Measurements from ENCODE around the gene KLK13. TPM values are rescaled to one million over a fixed set of nuclear protein-coding genes. Genes with fewer than 3 reads are reported as not detected.

KLK13 gene
- total and polyA plus RNA-seq, 4 experiments from 2014 or later: not detected

DNA sequence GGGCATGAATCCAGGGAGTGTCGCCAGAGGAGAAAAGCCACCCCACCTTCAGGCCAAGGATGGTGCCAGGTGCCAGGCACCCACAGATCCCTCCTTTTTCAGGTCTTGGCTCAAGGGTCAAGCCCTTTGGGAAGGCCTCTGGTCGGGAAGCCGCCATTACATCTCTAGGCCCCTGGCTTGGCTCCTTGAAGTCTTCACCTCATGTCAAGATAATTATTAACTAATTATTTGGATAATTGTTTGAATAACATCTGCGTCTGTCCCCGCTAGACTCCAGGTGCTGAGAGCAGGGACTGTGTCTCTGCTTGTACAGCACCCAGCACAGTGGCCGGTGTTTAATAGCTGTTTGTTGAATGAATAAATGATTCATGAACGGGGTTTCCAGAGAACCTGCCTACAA lies 1.2 kb downstream of the KLK13 start:
- Histone ChIP-seq H3K9me3 (ENCODE audit: control insufficient read depth in 1 of 2, low read length in 2 of 2) (no peaks in the 10 kb centered on the region), H3K27me3 (ENCODE audit: insufficient read depth, low read length) (peaks cover 13% of the 10 kb centered on the region), H3K27ac (ENCODE audit: low read depth, low read length) (no peak overlapping the region), H3K4me3 (ENCODE audit: low read length in 2 of 2) (no peak overlapping the region), H3K36me3 (ENCODE audit: insufficient read depth, low read length) (no peaks in the 10 kb centered on the region), H3K4me1 (ENCODE audit: insufficient read depth, low read length) (peaks cover 3% of the 10 kb centered on the region)
- ChIA-PET POLR2A (ENCODE audit: partially characterized antibody) (no interaction called here), CTCF (ENCODE audit: partially characterized antibody) (no interaction called here)
- Mint-ChIP-seq H3K27me3 (peaks cover 40 to 43% of the 10 kb centered on the region in 2 donors), H3K4me3 (peak overlapping the region in 2 of 8 donors; percentile 9 to 54), H3K36me3 (no peaks in the 10 kb centered on the region), H3K9me3 (peaks cover 0 to 5% (median 0%) of the 10 kb centered on the region in 8 donors), H3K27ac (no peak overlapping the region), H3K4me1 (peaks cover 0 to 6% (median 3%) of the 10 kb centered on the region in 4 donors)
- intact Hi-C loops (cut with micrococcal nuclease): no loop called here
- no peak for DNase-seq

DNA sequence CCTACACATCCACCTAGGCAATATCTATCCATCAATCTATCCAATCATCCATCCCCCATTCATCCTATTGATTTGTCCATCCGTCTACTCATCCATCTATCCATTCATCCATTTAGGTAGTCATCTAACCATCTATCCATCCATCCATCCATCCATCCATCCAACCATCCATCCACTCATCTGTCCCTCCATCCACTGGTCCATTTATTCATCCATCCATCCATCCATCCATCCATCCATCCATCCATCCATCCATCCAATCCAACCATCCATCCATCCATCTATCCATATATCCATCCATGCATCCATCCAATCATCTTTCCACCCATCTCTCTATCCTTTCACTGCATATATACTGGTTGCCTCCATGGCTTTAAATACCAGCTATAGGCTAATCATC lies 3.9 kb downstream of the KLK13 start:
- POLR2A ChIA-PET (ENCODE audit: partially characterized antibody): no interaction called here
- Histone ChIP-seq H3K9me3 (ENCODE audit: control insufficient read depth in 1 of 2, low read length in 2 of 2) (no peaks in the 10 kb centered on the region), H3K27ac (ENCODE audit: low read depth, low read length) (no peak overlapping the region), H3K4me1 (ENCODE audit: insufficient read depth, low read length) (peaks cover 3% of the 10 kb centered on the region), H3K4me3 (ENCODE audit: low read length in 2 of 2) (no peak overlapping the region), H3K27me3 (ENCODE audit: insufficient read depth, low read length) (peaks cover 13% of the 10 kb centered on the region), H3K36me3 (ENCODE audit: insufficient read depth, low read length) (no peaks in the 10 kb centered on the region)
- peaks cover 29 to 37% of the 10 kb centered on the region in 2 donors for H3K27me3 Mint-ChIP-seq
- peak overlapping the region in 1 of 8 donors; percentile 26 for H3K4me3 Mint-ChIP-seq
- peaks cover 0 to 5% (median 3%) of the 10 kb centered on the region in 4 donors for H3K4me1 Mint-ChIP-seq
- H3K9me3 Mint-ChIP-seq: peaks cover 0 to 5% (median 0%) of the 10 kb centered on the region in 8 donors
- CTCF ChIA-PET (ENCODE audit: partially characterized antibody): no interaction called here
- no peaks in the 10 kb centered on the region for H3K36me3 Mint-ChIP-seq
- no peak overlapping the region for H3K27ac Mint-ChIP-seq
- intact Hi-C loops (cut with micrococcal nuclease): no loop called here
- DNase-seq: no peak

DNA sequence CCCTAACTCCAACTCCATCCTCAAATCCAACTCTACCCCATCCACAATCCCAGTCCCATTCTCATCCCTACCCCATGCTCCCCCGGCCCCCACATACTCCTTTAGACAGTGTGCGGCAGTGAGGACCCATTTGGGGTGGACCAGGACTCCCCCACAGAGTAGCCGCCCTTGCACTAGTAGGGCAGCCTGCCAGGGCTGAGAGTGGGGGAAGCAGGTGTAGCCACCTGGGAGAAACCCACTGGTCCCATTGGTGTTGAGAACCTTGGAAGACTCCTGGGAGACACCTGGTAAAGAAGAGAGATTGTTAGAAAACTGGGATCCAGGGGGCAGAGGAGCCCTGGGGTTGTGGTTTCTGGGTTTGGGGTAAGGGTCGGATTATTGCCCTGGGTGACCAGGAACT lies 4.6 kb downstream of the KLK13 start:
- peaks cover 3% of the 10 kb centered on the region for H3K4me1 ChIP-seq (ENCODE audit: insufficient read depth, low read length)
- no peak overlapping the region for H3K27ac Mint-ChIP-seq
- no peak overlapping the region for H3K27ac ChIP-seq (ENCODE audit: low read depth, low read length)
- H3K27me3 Mint-ChIP-seq: peaks cover 31 to 36% of the 10 kb centered on the region in 2 donors
- H3K4me3 ChIP-seq (ENCODE audit: low read length in 2 of 2): no peak overlapping the region
- H3K4me1 Mint-ChIP-seq: peaks cover 0 to 3% (median 3%) of the 10 kb centered on the region in 4 donors
- H3K9me3 ChIP-seq (ENCODE audit: control insufficient read depth in 1 of 2, low read length in 2 of 2): no peaks in the 10 kb centered on the region
- no peaks in the 10 kb centered on the region for H3K36me3 Mint-ChIP-seq
- no peak overlapping the region for H3K4me3 Mint-ChIP-seq
- ChIA-PET CTCF (ENCODE audit: partially characterized antibody) (no interaction called here), POLR2A (ENCODE audit: partially characterized antibody) (no interaction called here)
- H3K27me3 ChIP-seq (ENCODE audit: insufficient read depth, low read length): peaks cover 7% of the 10 kb centered on the region
- intact Hi-C loops (cut with micrococcal nuclease): no loop called here
- no peaks in the 10 kb centered on the region for H3K36me3 ChIP-seq (ENCODE audit: insufficient read depth, low read length)
- DNase-seq: no peak
- H3K9me3 Mint-ChIP-seq: peaks cover 0 to 5% (median 0%) of the 10 kb centered on the region in 8 donors

DNA sequence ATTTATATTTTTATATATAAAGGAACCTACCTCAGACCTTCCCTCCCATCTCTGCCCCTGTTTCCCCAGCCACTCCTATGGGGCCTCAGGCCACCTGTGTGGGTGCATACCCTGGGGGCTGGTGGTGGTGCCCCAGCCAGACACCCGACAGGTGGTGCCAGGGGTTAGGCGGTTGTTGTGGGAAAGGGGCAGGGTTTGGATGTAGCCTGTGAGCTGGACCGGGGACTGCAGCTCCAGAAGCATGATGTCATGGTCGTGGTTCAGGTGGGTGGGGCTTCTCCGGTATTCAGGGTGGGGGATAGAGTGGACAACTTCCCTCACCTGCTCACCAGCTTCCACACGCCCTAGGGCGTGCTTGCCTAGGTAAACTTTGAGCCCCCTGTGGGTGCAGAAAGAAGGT lies 5.2 kb downstream of the KLK13 start:
- Mint-ChIP-seq H3K9me3 (peaks cover 0 to 5% (median 0%) of the 10 kb centered on the region in 8 donors), H3K4me1 (peaks cover 0 to 2% (median under 1%) of the 10 kb centered on the region in 4 donors), H3K36me3 (no peaks in the 10 kb centered on the region), H3K4me3 (no peak overlapping the region), H3K27ac (no peak overlapping the region), H3K27me3 (peaks cover 33 to 38% of the 10 kb centered on the region in 2 donors)
- intact Hi-C loops (cut with micrococcal nuclease): no loop called here
- no peaks in the 10 kb centered on the region for H3K9me3 ChIP-seq (ENCODE audit: control insufficient read depth in 1 of 2, low read length in 2 of 2)
- no peak overlapping the region for H3K27ac ChIP-seq (ENCODE audit: low read depth, low read length)
- ChIA-PET POLR2A (ENCODE audit: partially characterized antibody) (no interaction called here), CTCF (ENCODE audit: partially characterized antibody) (no interaction called here)
- DNase-seq: no peak
- H3K4me3 ChIP-seq (ENCODE audit: low read length in 2 of 2): no peak overlapping the region
- no peaks in the 10 kb centered on the region for H3K36me3 ChIP-seq (ENCODE audit: insufficient read depth, low read length)
- no peaks in the 10 kb centered on the region for H3K4me1 ChIP-seq (ENCODE audit: insufficient read depth, low read length)
- peaks cover 3% of the 10 kb centered on the region for H3K27me3 ChIP-seq (ENCODE audit: insufficient read depth, low read length)

DNA sequence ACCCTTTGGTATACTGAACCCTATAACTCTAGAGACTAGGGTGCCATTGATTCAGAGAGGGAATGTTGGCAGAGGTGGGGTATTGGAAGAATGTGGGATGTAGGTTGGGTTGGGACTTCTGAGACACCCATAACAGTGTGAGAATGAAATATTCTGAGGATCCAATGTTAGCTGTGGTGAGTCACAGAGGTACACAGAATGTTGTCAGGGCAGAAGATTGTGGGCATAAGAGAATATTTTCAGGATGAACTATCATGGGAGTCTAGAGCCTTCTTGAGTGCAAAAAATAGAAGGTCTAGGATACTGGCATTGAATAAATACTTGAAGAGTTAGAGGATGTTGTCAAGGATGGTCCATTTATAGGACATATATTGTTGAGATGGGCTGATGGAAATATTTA lies 9.0 kb downstream of the KLK13 start:
- H3K27me3 Mint-ChIP-seq: peaks cover 27 to 33% of the 10 kb centered on the region in 2 donors
- no peaks in the 10 kb centered on the region for H3K36me3 ChIP-seq (ENCODE audit: insufficient read depth, low read length)
- H3K4me3 ChIP-seq (ENCODE audit: low read length in 2 of 2): no peak overlapping the region
- ChIA-PET POLR2A (ENCODE audit: partially characterized antibody) (no interaction called here), CTCF (ENCODE audit: partially characterized antibody) (no interaction called here)
- DNase-seq: no peak
- peaks cover 0 to 2% (median 0%) of the 10 kb centered on the region in 8 donors for H3K9me3 Mint-ChIP-seq
- no peaks in the 10 kb centered on the region for H3K36me3 Mint-ChIP-seq
- H3K9me3 ChIP-seq (ENCODE audit: control insufficient read depth in 1 of 2, low read length in 2 of 2): no peaks in the 10 kb centered on the region
- no peak overlapping the region for H3K27ac ChIP-seq (ENCODE audit: low read depth, low read length)
- no peaks in the 10 kb centered on the region for H3K27me3 ChIP-seq (ENCODE audit: insufficient read depth, low read length)
- intact Hi-C loops (cut with micrococcal nuclease): no loop called here
- no peak overlapping the region for H3K27ac Mint-ChIP-seq
- H3K4me1 ChIP-seq (ENCODE audit: insufficient read depth, low read length): no peaks in the 10 kb centered on the region
- no peaks in the 10 kb centered on the region for H3K4me1 Mint-ChIP-seq
- no peak overlapping the region for H3K4me3 Mint-ChIP-seq

DNA sequence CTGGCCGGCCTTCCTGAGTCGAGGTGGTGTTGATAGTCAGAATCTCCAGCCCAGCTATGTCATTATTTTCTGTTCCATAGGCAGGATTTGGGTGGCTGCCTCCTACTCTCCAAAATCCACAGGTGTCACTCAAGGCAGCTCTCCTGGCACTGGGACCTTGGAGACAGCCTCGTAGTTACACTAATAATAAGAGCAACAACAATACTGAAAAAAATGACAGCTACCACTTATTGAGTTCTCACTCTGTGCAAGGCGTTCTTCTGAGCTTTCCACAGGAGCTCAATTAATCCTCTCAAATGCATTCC lies 17.9 kb downstream of the KLK13 start:
- Mint-ChIP-seq H3K4me1 (no peaks in the 10 kb centered on the region), H3K4me3 (no peak overlapping the region), H3K27ac (no peak overlapping the region), H3K9me3 (peaks cover 0 to 11% (median 8%) of the 10 kb centered on the region in 8 donors), H3K27me3 (peaks cover 11 to 20% of the 10 kb centered on the region in 2 donors), H3K36me3 (no peaks in the 10 kb centered on the region)
- Histone ChIP-seq H3K27me3 (ENCODE audit: insufficient read depth, low read length) (no peaks in the 10 kb centered on the region), H3K36me3 (ENCODE audit: insufficient read depth, low read length) (no peaks in the 10 kb centered on the region), H3K4me3 (ENCODE audit: low read length in 2 of 2) (no peak overlapping the region), H3K27ac (ENCODE audit: low read depth, low read length) (no peak overlapping the region), H3K4me1 (ENCODE audit: insufficient read depth, low read length) (no peaks in the 10 kb centered on the region), H3K9me3 (ENCODE audit: control insufficient read depth in 1 of 2, low read length in 2 of 2) (no peaks in the 10 kb centered on the region)
- ChIA-PET POLR2A (ENCODE audit: partially characterized antibody) (no interaction called here), CTCF (ENCODE audit: partially characterized antibody) (no interaction called here)
- DNase-seq: no peak
- intact Hi-C loops (cut with micrococcal nuclease): no loop called here

DNA sequence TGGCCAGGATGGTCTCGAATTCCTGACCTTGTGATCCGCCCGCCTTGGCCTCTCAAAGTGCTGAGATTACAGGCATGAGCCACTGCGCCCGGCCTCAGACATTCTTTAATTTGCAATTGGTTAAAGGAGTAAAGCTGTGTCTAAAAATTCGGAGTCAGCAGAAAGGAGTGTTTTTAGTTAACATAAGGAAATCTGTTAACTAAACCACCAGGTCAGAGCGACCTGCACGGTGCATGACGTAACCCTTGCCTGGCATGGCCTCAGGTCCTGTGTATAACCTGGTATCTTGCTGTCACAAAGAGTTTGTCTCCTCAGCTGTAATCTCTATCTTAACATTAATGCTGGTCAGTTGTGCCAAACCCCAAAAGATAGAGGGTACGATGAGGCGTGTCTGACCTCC lies 20.6 kb downstream of the KLK13 start:
- Mint-ChIP-seq H3K27me3 (peaks cover 11 to 12% of the 10 kb centered on the region in 2 donors), H3K4me1 (no peaks in the 10 kb centered on the region), H3K27ac (no peak overlapping the region), H3K9me3 (peaks cover 0 to 4% (median 3%) of the 10 kb centered on the region in 8 donors), H3K4me3 (no peak overlapping the region), H3K36me3 (no peaks in the 10 kb centered on the region)
- no peak for DNase-seq
- no peak overlapping the region for H3K27ac ChIP-seq (ENCODE audit: low read depth, low read length)
- H3K36me3 ChIP-seq (ENCODE audit: insufficient read depth, low read length): no peaks in the 10 kb centered on the region
- intact Hi-C loops (cut with micrococcal nuclease): no loop called here
- H3K4me3 ChIP-seq (ENCODE audit: low read length in 2 of 2): no peak overlapping the region
- ChIA-PET POLR2A (ENCODE audit: partially characterized antibody) (no interaction called here), CTCF (ENCODE audit: partially characterized antibody) (no interaction called here)
- H3K4me1 ChIP-seq (ENCODE audit: insufficient read depth, low read length): no peaks in the 10 kb centered on the region
- H3K9me3 ChIP-seq (ENCODE audit: control insufficient read depth in 1 of 2, low read length in 2 of 2): no peaks in the 10 kb centered on the region
- H3K27me3 ChIP-seq (ENCODE audit: insufficient read depth, low read length): no peaks in the 10 kb centered on the region

DNA sequence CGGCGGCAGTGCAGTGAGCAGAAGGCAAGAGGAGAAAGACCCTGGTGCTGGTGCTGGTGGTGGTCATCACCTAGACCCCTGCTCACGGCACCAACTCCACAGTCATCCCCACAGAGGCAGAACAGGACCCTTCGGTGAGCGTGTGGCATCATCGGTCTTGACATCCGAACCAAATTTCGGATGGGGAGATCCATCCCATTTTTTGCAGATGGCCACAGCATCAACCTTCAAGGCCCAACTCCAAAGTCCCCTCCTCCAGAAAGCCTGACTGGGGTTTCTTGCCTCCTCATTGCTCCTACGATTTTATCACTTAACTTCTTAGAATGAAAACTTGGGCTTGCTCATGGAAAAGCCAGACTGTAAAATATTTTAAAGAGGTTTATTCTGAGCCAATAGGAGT lies 21.4 kb downstream of the KLK13 start:
- CTCF ChIA-PET (ENCODE audit: partially characterized antibody): no interaction called here
- H3K4me3 Mint-ChIP-seq: no peak overlapping the region
- H3K36me3 Mint-ChIP-seq: no peaks in the 10 kb centered on the region
- intact Hi-C loops (cut with micrococcal nuclease): no loop called here
- H3K4me3 ChIP-seq (ENCODE audit: low read length in 2 of 2): no peak overlapping the region
- H3K9me3 Mint-ChIP-seq: no peaks in the 10 kb centered on the region
- no peak for DNase-seq
- H3K27me3 Mint-ChIP-seq: peaks cover 5 to 6% of the 10 kb centered on the region in 2 donors
- no peaks in the 10 kb centered on the region for H3K9me3 ChIP-seq (ENCODE audit: control insufficient read depth in 1 of 2, low read length in 2 of 2)
- H3K27me3 ChIP-seq (ENCODE audit: insufficient read depth, low read length): no peaks in the 10 kb centered on the region
- H3K4me1 ChIP-seq (ENCODE audit: insufficient read depth, low read length): no peaks in the 10 kb centered on the region
- H3K4me1 Mint-ChIP-seq: no peaks in the 10 kb centered on the region
- H3K27ac ChIP-seq (ENCODE audit: low read depth, low read length): no peak overlapping the region
- peak overlapping the region in 1 of 7 donors; percentile 81 for H3K27ac Mint-ChIP-seq
- POLR2A ChIA-PET (ENCODE audit: partially characterized antibody): no interaction called here
- H3K36me3 ChIP-seq (ENCODE audit: insufficient read depth, low read length): no peaks in the 10 kb centered on the region
